Measurements from ENCODE around the gene KCNC1. TPM values are rescaled to one million over a fixed set of nuclear protein-coding genes. Genes with fewer than 3 reads are reported as not detected.

The KCNC1 gene
- total and polyA plus RNA-seq, 9 of the 15 experiments (the other 6 are each of a cell fraction or from before 2014, with no cell fraction given) = 0.05 to 0.08 TPM; not detected in 7

DNA sequence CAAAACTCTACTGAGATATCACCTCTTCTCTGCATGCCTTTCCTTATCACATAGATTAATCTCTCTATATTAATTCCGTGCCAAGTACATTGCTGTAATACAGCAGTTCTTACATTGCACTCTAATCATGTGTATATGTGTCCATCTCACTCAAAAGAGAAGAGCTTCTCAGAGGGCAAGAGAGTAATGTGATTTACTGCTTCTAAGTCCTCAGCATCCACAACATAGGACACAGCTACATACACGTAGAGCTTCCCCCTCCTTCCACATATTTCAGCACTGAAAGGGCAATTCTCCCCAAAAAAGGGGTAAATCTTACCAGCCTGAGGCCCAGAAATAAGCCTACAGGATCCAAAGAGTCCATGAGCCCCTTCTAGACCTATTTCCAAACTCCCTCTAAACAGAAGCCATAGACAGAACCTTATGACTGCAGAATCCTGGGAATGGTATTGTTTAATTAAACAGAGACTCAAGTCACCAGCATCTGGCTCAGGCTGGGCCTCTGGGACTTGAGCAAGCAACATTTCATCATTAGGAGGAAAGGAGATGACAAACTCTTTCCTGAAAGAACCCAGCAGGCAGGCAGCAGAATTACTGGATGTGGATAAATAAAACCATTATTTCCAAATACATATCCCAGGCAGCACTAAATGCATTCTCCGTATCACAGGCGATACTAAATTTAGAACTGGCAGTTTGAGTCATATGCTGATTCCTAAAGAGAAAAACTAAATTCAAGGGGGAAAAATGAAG is 87.2 kb downstream of the KCNC1 start (continued):
- TF ChIP-seq, protein P1, sequence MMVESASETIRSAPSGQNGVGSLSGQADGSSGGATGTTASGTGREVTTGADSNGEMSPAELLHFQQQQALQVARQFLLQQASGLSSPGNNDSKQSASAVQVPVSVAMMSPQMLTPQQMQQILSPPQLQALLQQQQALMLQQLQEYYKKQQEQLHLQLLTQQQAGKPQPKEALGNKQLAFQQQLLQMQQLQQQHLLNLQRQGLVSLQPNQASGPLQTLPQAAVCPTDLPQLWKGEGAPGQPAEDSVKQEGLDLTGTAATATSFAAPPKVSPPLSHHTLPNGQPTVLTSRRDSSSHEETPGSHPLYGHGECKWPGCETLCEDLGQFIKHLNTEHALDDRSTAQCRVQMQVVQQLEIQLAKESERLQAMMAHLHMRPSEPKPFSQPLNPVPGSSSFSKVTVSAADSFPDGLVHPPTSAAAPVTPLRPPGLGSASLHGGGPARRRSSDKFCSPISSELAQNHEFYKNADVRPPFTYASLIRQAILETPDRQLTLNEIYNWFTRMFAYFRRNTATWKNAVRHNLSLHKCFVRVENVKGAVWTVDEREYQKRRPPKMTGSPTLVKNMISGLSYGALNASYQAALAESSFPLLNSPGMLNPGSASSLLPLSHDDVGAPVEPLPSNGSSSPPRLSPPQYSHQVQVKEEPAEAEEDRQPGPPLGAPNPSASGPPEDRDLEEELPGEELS (CRISPR knock-in tag; IDR thresholded peaks at IDR 0.05; ENCODE audit: borderline replicate concordance) = no peak
- TF ChIP-seq PCBP1 (IDR thresholded peaks at IDR 0.05; ENCODE audit: low read depth, low read length, poor library complexity, severe bottlenecking) (no peak), CCNT2 (IDR thresholded peaks at IDR 0.05; ENCODE audit: borderline replicate concordance, extremely low read depth, insufficient read length, low read depth, low read length) (no peak), RBM22 (IDR thresholded peaks at IDR 0.05; ENCODE audit: low read depth, low read length, poor library complexity, severe bottlenecking) (no peak)

DNA sequence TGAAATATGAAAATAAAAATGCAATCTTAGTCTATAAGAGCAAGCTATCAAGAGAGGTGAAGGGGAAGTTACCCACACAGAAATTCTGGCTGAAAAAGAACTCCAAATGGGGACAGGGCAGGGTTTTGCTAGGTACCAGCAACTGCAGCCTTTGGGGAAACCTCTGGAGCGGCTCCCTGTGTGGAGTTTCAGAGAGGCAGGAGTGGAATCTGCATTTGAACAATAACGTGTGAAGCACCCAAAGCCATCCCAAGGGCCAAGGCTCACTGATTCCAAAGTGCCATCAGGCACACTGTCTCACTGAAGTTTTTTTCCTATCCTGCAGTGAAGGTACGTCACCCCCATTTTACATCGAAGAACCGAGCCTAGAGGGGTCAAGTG is 87.8 kb downstream of the KCNC1 start:
- no peaks in the 10 kb centered on the region for H3K9me1 ChIP-seq (ENCODE audit: control insufficient read depth, insufficient read depth, low read length)
- no peaks in the 10 kb centered on the region for H3K27me3 ChIP-seq (ENCODE audit: control insufficient read depth in 2 of 2, insufficient read depth in 2 of 2, low read length in 2 of 2)
- ChIA-PET CTCF (ENCODE audit: low intra/inter-chr PET ratio) (no interaction called here), POLR2A (no interaction called here)
- WGBS (ENCODE audit: insufficient coverage, low coverage, missing lambda C conversion rate) = 4% methylated on average over 5 of the region's 5 CpGs
- H3K79me2 ChIP-seq (ENCODE audit: control insufficient read depth, insufficient read depth, low read length) = no peaks in the 10 kb centered on the region
- no peaks in the 10 kb centered on the region for H3K36me3 ChIP-seq (ENCODE audit: control insufficient read depth, insufficient read depth, low read length)
- in situ Hi-C loops (cut with MboI) = no loop called here
- intact Hi-C loops (cut with micrococcal nuclease) = no loop called here
- H3K4me3 ChIP-seq = no peak overlapping the region
- 0 out of 2 replicates have a peak, but pooled peaks cover 2% of the 10 kb centered on the region for H4K20me1 ChIP-seq (replicated peaks; ENCODE audit: control insufficient read depth, insufficient read depth, low read length)
- ATAC-seq = no peak
- FAIRE-seq = no peak
- TF ChIP-seq ZKSCAN8 (CRISPR knock-in tag; IDR thresholded peaks at IDR 0.05) = no peak
- no peaks in the 10 kb centered on the region for H3K4me1 ChIP-seq (replicated peaks in 1 of 2; ENCODE audit: control insufficient read depth in 2 of 2, insufficient read depth in 2 of 2, low read length in 2 of 2)
- no peak overlapping the region for H3K9ac ChIP-seq (ENCODE audit: insufficient read depth in 1 of 2, low read depth in 2 of 2, low read length in 2 of 2)
- H3K27ac ChIP-seq (ENCODE audit: extremely low read depth, low read depth, low read length) = no peak overlapping the region
- H3K4me2 ChIP-seq (ENCODE audit: insufficient read depth, low read length) = no peak overlapping the region
- no peak for DNase-seq (ENCODE audit: extremely low read depth in 1 of 4, low spot score in 3 of 4)
- H3K9me3 ChIP-seq (replicated peaks; ENCODE audit: control insufficient read depth, insufficient read depth, low read depth, low read length) = no peaks in the 10 kb centered on the region
- no peak overlapping the region for H2AFZ ChIP-seq (ENCODE audit: low read depth, low read length)
- BruUV-seq (replicated peaks) = no TSS peak

All from K562 (cell line).